Sigmoid colon (tissue), 4 donors: ENCODE results near the gene CPNE1.

Experiments used
- CTCF ChIP-seq, 4 experiments: fragments of 450-650 bp in 3 of 4; fragments of 200-600 bp in 1 of 4; IDR thresholded peaks; one replicate each; pipeline ENCODE4 v1.5.1; 2016 to 2019; ENCODE audit warnings: antibody characterized with exemption in 4 of 4, mild to moderate bottlenecking in 3 of 4, moderate library complexity in 2 of 4
- EP300 ChIP-seq, 4 donors: sonication (generic); formaldehyde crosslinking; IDR thresholded peaks; one replicate each; pipeline ENCODE4 v1.6.1; 2017; ENCODE audit warnings: antibody characterized with exemption in 4 of 4
- POLR2A ChIP-seq, 2 donors: fragments of 450-650 bp; IDR thresholded peaks; one replicate each; pipeline ENCODE4 v1.6.1; 2016; ENCODE audit warnings: antibody characterized with exemption in 2 of 2, mild to moderate bottlenecking in 2 of 2, moderate library complexity in 2 of 2

DNA sequence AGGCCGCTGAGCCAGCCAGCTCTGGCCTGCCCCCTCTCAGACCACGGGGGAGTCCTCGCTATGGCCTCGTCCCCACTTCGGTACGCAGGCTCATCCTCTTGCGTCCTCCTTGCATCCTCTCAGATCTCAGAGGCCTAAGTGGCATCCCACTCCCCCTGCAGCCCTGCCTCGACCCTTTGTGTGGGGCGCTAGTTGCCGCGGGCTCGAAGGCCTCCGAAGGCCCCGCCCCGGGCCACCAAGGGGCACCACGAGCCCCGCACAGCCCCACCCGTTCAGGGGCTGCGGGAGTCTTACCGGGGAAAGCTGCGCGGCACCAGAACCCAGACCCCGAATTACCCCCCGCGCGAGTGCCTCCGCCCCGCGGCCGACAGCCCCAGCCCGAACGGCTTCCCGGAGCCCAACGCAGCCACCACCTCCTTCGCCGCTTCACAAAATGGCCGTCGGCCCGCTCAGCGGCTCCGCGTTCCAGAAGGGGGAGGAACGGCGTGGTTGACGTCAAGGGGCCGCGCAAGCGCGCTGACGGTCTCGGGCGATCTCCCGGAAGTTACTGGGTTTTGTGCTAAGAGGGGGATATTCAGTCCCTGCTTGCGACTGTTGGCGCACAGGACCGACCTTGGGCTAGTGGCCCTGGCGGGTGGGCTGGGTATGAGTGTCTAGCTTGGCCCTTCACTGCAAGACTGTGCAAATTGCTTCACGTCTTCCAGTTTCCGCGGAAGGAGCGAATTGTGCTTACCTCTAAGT lies at the start of gene CPNE1, which contains the start of gene RBM12:
- TF ChIP-seq CTCF (IDR thresholded peaks at IDR 0.05) (no peak), POLR2A (IDR thresholded peaks at IDR 0.05) (peak; percentile 93), EP300 (IDR thresholded peaks at IDR 0.05) (peak in 1 of 4 donors; percentile 43)
